DOHH2 (cell line): ENCODE data around the gene ADGRL3.

ENCODE experiments used
- EZH2phosphoT487 ChIP-seq: fragments of 200-600 bp; sonication (generic); IDR thresholded peaks from 2 replicates; pipeline ENCODE4 v1.6.1; 2017; ENCODE audit warnings: borderline replicate concordance, mild to moderate bottlenecking, antibody characterized with exemption, low read length, moderate library complexity, mixed read lengths
- TF ChIP-seq, protein P1 (sequence below): fragments of 200-600 bp; sonication (generic); IDR thresholded peaks from one replicate; pipeline ENCODE4 v1.5.1; 2014; ENCODE audit warnings: antibody characterized with exemption, mild to moderate bottlenecking, low read depth, low read length; ENCODE audit not compliant: poor library complexity, severe bottlenecking

DNA sequence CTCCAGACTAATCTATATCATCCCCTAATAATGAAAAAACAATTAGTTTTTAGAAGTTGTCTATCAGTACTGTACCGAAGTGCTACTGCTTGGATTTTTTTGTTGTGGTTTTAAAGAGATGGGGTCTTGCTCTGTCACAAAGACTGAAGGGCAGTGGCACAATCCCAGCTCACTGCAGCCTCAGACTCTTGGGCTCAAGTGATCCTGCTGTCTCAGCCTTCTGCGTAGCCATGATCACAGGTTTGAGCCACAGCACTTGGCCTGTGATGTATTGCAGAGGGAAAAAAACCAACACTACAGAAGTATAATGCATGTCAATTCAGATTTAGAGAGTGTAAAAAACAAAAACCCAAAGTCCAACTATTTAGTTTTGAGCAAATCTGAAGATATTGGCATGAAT is 875.0 kb downstream of the ADGRL3 start:
- TF ChIP-seq, protein P1, sequence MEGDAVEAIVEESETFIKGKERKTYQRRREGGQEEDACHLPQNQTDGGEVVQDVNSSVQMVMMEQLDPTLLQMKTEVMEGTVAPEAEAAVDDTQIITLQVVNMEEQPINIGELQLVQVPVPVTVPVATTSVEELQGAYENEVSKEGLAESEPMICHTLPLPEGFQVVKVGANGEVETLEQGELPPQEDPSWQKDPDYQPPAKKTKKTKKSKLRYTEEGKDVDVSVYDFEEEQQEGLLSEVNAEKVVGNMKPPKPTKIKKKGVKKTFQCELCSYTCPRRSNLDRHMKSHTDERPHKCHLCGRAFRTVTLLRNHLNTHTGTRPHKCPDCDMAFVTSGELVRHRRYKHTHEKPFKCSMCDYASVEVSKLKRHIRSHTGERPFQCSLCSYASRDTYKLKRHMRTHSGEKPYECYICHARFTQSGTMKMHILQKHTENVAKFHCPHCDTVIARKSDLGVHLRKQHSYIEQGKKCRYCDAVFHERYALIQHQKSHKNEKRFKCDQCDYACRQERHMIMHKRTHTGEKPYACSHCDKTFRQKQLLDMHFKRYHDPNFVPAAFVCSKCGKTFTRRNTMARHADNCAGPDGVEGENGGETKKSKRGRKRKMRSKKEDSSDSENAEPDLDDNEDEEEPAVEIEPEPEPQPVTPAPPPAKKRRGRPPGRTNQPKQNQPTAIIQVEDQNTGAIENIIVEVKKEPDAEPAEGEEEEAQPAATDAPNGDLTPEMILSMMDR = no peak
- no peak for TF ChIP-seq EZH2phosphoT487
